GM23338 (cell line): ENCODE measurements around the gene EHD3. TPM values are rescaled to one million over a fixed set of nuclear protein-coding genes. Genes with fewer than 3 reads are reported as not detected.

Experiments
- ATAC-seq: fragments of 200-7000 bp; cut with Tn5 transposase; 3 replicates; pipeline ENCODE4 v1.9.1; 2020
- DNase-seq: peaks from one replicate; pipeline ENCODE4 v3.0.0-alpha.2; 2015; ENCODE audit warnings: low spot score
- H2AFZ ChIP-seq: fragments of 200-600 bp; sonication (generic); 2 replicates; pipeline ENCODE4 v1.8.0; 2016; ENCODE audit warnings: antibody characterized with exemption, mild to moderate bottlenecking, moderate library complexity
- H3F3A ChIP-seq: fragments of 200-600 bp; sonication (generic); replicated peaks from 2 replicates; pipeline ENCODE4 v1.8.0; 2017; ENCODE audit warnings: antibody characterized with exemption, mixed run types, low read depth
- H3K27ac ChIP-seq: fragments of 200-600 bp; sonication (generic); 2 replicates; pipeline ENCODE4 v1.6.1; 2016; ENCODE audit warnings: low read depth
- H3K27me3 ChIP-seq: fragments of 200-600 bp; sonication (generic); 2 replicates; pipeline ENCODE4 v1.8.0; 2016; ENCODE audit warnings: mild to moderate bottlenecking, mixed run types, moderate library complexity; ENCODE audit not compliant: insufficient read depth
- H3K36me3 ChIP-seq: fragments of 200-600 bp; sonication (generic); 2 replicates; pipeline ENCODE4 v1.8.0; 2016; ENCODE audit warnings: mild to moderate bottlenecking; ENCODE audit not compliant: insufficient read depth
- H3K4me1 ChIP-seq: fragments of 200-600 bp; sonication (generic); 2 replicates; pipeline ENCODE4 v1.8.0; 2016; ENCODE audit warnings: mild to moderate bottlenecking, moderate library complexity; ENCODE audit not compliant: insufficient read depth
- H3K4me2 ChIP-seq: fragments of 200-600 bp; sonication (generic); 2 replicates; pipeline ENCODE4 v1.7.1; 2017; ENCODE audit warnings: mixed run types
- H3K4me3 ChIP-seq: fragments of 200-600 bp; sonication (generic); 2 replicates; pipeline ENCODE4 v1.6.1; 2016; ENCODE audit warnings: mixed run types
- H3K79me2 ChIP-seq: fragments of 200-600 bp; sonication (generic); replicated peaks from 2 replicates; pipeline ENCODE4 v1.8.0; 2017; ENCODE audit warnings: mild to moderate bottlenecking; ENCODE audit not compliant: insufficient read depth
- H3K9me2 ChIP-seq: fragments of 200-600 bp; sonication (generic); 2 replicates; pipeline ENCODE4 v1.8.0; 2017; ENCODE audit not compliant: insufficient read depth
- H4K20me1 ChIP-seq: fragments of 200-600 bp; sonication (generic); replicated peaks from 2 replicates; pipeline ENCODE4 v1.8.0; 2017; ENCODE audit warnings: mild to moderate bottlenecking; ENCODE audit not compliant: insufficient read depth
- H3K27ac Mint-ChIP-seq: 2 replicates; pipeline ENCODE4 v1.8.0; 2020; ENCODE audit warnings: inconsistent platforms, mild to moderate bottlenecking, moderate library complexity, mixed read lengths
- H3K27me3 Mint-ChIP-seq: 3 replicates; pipeline ENCODE4 v1.8.0; 2022; ENCODE audit warnings: low read depth, mild to moderate bottlenecking, moderate library complexity, mixed read lengths, inconsistent platforms; ENCODE audit not compliant: insufficient read depth, poor library complexity
- H3K36me3 Mint-ChIP-seq: 3 replicates; pipeline ENCODE4 v1.8.0; 2021; ENCODE audit warnings: low read depth, mild to moderate bottlenecking, inconsistent platforms, moderate library complexity, mixed read lengths
- H3K4me1 Mint-ChIP-seq: 3 replicates; pipeline ENCODE4 v1.8.0; 2020; ENCODE audit warnings: mild to moderate bottlenecking, inconsistent platforms, mixed read lengths
- H3K4me3 Mint-ChIP-seq: 3 replicates; pipeline ENCODE4 v1.8.0; 2021; ENCODE audit warnings: moderate library complexity, mild to moderate bottlenecking, inconsistent platforms, mixed read lengths
- H3K9me3 Mint-ChIP-seq: 3 replicates; pipeline ENCODE4 v1.8.0; 2020; ENCODE audit warnings: moderate library complexity, mild to moderate bottlenecking, inconsistent platforms, mixed read lengths
- CREB1 ChIP-seq: fragments of 250-450 bp; sonication (Bioruptor Pico); IDR thresholded peaks from 2 replicates; pipeline ENCODE4 v1.5.0; 2020; ENCODE audit warnings: low read depth, mild to moderate bottlenecking, moderate library complexity
- EZH2phosphoT487 ChIP-seq: fragments of 200-600 bp; sonication (generic); IDR thresholded peaks from one replicate; pipeline ENCODE4 v1.8.1; 2018; ENCODE audit warnings: antibody characterized with exemption; ENCODE audit not compliant: unreplicated experiment
- NANOG ChIP-seq: IDR thresholded peaks from 2 replicates; pipeline ENCODE4 v1.6.1; 2016; ENCODE audit warnings: antibody characterized with exemption, borderline replicate concordance
- REST ChIP-seq: IDR thresholded peaks from one replicate; pipeline ENCODE4 v1.6.1; 2018; ENCODE audit warnings: antibody characterized with exemption; ENCODE audit not compliant: unreplicated experiment
- STAT1 ChIP-seq: IDR thresholded peaks from one replicate; pipeline ENCODE4 v1.6.1; 2016; ENCODE audit warnings: antibody characterized with exemption; ENCODE audit not compliant: unreplicated experiment
- ZNF462 ChIP-seq: fragments of 250-450 bp; sonication (Bioruptor Pico); IDR thresholded peaks from 2 replicates; pipeline ENCODE4 v1.5.0; 2020; ENCODE audit warnings: mild to moderate bottlenecking, moderate library complexity
- polyA plus RNA-seq: library from polyadenylated mRNA; unstranded; fragments of >200 nt; fragmentation: Nextera tagmentation; extraction: Ambion mirVana; gene quantifications from 2 replicates; pipeline ENCODE4 v1.2.1, GENCODE V29; 2016
- total RNA-seq: library from RNA; depleted of rRNA; stranded (reverse); fragments of >200 nt; shearing (Covaris generic); gene quantifications from 2 replicates; pipeline ENCODE4 v1.2.3, GENCODE V29; 2014
- TF ChIP-seq, protein P1 (sequence below), 2 experiments: fragments of 200-600 bp in 1 of 2; sonication (generic) in 1 of 2; conservative IDR thresholded peaks; 2 replicates each; pipeline versions ENCODE4 v1.5.1 to v1.6.1; 2016 to 2017; ENCODE audit warnings: antibody characterized with exemption in 2 of 2, low read depth in 2 of 2, mild to moderate bottlenecking in 2 of 2, moderate library complexity in 1 of 2

The EHD3 gene
- total and polyA plus RNA-seq, 2 experiments from 2014 or later = 3.3 to 12.6 TPM

DNA sequence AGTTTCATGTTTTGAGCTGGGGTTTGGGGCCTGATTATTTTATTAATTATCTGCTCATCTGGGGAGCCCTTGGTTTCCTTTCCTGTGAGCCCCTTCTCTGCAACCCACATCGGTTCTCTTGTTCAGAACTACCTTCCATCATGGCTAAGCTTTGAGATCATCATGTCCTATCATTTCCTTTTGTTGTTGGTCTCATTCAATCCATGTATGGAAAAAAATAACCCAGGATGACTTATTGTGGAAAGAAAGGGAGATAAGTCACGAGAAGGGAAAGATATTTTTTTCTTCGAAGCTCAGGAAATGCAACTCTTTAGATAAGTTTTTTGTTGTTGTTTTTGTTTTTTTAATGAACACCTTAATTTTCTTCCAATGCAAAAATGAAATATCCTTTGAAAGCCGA is 43.7 kb downstream of the EHD3 start:
- Histone ChIP-seq H3K4me2 (no peak overlapping the region), H3K27ac (no peak overlapping the region), H3K9me2 (no peaks in the 10 kb centered on the region), H3K36me3 (no peaks in the 10 kb centered on the region), H3K79me2 (no peaks in the 10 kb centered on the region), H3K4me3 (no peak overlapping the region), H4K20me1 (no peaks in the 10 kb centered on the region), H3K27me3 (no peaks in the 10 kb centered on the region), H2AFZ (no peak overlapping the region), H3F3A (no peaks in the 10 kb centered on the region), H3K4me1 (no peaks in the 10 kb centered on the region)
- ATAC-seq (no peak), DNase-seq (no peak)
- Mint-ChIP-seq H3K4me1 (peaks cover 6% of the 10 kb centered on the region; the same call in 1 of the 3 replicates), H3K36me3 (no peaks in the 10 kb centered on the region), H3K9me3 (no peaks in the 10 kb centered on the region), H3K27ac (no peak overlapping the region), H3K4me3 (no peak overlapping the region), H3K27me3 (peaks cover 3% of the 10 kb centered on the region)
- TF ChIP-seq REST (no peak), STAT1 (no peak), ZNF462 (CRISPR knock-in tag) (no peak), EZH2phosphoT487 (no peak), CREB1 (no peak), NANOG (no peak)
- TF ChIP-seq, protein P1, sequence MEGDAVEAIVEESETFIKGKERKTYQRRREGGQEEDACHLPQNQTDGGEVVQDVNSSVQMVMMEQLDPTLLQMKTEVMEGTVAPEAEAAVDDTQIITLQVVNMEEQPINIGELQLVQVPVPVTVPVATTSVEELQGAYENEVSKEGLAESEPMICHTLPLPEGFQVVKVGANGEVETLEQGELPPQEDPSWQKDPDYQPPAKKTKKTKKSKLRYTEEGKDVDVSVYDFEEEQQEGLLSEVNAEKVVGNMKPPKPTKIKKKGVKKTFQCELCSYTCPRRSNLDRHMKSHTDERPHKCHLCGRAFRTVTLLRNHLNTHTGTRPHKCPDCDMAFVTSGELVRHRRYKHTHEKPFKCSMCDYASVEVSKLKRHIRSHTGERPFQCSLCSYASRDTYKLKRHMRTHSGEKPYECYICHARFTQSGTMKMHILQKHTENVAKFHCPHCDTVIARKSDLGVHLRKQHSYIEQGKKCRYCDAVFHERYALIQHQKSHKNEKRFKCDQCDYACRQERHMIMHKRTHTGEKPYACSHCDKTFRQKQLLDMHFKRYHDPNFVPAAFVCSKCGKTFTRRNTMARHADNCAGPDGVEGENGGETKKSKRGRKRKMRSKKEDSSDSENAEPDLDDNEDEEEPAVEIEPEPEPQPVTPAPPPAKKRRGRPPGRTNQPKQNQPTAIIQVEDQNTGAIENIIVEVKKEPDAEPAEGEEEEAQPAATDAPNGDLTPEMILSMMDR (conservative IDR thresholded peaks at IDR 0.05; ENCODE audit: low read depth in 2 of 2) = no peak
